GM12874 (cell line): Measurements from ENCODE around the gene CREBRF.

ENCODE experiments used
- CTCF ChIP-seq: IDR thresholded peaks from 2 replicates; pipeline ENCODE4 v1.5.1; 2011; ENCODE audit warnings: low read depth, mild to moderate bottlenecking, control low read depth, low read length, moderate library complexity; ENCODE audit not compliant: insufficient read depth

Gene CREBRF

GRCh38 chr5:173053041-173053440 lies 3.1 kb upstream of the CREBRF start:
- TF ChIP-seq CTCF: no peak

- TF ChIP-seq CTCF: no peak
Measured at GRCh38 chr5:173055042-173055721, 970 bp upstream of the CREBRF start.

- no peak for TF ChIP-seq CTCF
Measured at GRCh38 chr5:173055722-173055982, 500 bp upstream of the CREBRF start.

GRCh38 chr5:173056783-173057061 lies 570 bp downstream of the CREBRF start:
- TF ChIP-seq CTCF: no peak

GRCh38 chr5:173057062-173057924 lies 1.1 kb downstream of the CREBRF start:
- TF ChIP-seq CTCF: no peak

GRCh38 chr5:173062141-173062540 lies 6.0 kb downstream of the CREBRF start:
- TF ChIP-seq CTCF: no peak

GRCh38 chr5:173065155-173065554 lies 9.0 kb downstream of the CREBRF start:
- TF ChIP-seq CTCF: no peak
